Testis (tissue), 2 donors: ENCODE data around the gene CDH23.

ENCODE experiments used
- POLR2A ChIP-seq: fragments of 450-650 bp; IDR thresholded peaks from one replicate; pipeline ENCODE4 v1.6.1; 2017; ENCODE audit warnings: antibody characterized with exemption, mild to moderate bottlenecking, moderate library complexity
- TF ChIP-seq, protein P1 (sequence below), 3 experiments: fragments of 450-650 bp in 2 of 3; fragments of 200-600 bp in 1 of 3; sonication (generic) in 1 of 3; IDR thresholded peaks; one replicate each; pipeline ENCODE4 v1.5.1; 2016 to 2019; ENCODE audit warnings: antibody characterized with exemption in 3 of 3, mild to moderate bottlenecking in 2 of 3, moderate library complexity in 1 of 3

DNA sequence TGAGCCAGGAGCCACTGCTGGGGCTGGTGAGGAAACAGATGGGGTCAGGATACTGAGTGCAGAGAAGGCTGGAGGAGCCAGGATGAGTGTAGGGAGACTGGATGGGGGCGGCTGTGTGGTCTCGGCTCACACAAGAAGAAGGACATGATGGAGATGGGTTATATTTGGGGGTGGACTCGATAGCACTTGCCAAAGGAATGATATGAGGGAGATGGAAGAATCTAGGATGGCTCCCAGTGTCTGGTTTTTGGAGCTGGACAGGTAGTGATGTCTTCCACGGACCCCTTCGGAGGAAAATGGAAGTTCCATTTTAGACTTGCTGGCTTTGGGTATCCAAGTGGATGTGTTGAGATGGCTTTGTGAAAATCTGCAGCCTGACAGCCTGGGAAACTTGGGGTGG is 83.9 kb downstream of the CDH23 start:
- TF ChIP-seq, protein P1, sequence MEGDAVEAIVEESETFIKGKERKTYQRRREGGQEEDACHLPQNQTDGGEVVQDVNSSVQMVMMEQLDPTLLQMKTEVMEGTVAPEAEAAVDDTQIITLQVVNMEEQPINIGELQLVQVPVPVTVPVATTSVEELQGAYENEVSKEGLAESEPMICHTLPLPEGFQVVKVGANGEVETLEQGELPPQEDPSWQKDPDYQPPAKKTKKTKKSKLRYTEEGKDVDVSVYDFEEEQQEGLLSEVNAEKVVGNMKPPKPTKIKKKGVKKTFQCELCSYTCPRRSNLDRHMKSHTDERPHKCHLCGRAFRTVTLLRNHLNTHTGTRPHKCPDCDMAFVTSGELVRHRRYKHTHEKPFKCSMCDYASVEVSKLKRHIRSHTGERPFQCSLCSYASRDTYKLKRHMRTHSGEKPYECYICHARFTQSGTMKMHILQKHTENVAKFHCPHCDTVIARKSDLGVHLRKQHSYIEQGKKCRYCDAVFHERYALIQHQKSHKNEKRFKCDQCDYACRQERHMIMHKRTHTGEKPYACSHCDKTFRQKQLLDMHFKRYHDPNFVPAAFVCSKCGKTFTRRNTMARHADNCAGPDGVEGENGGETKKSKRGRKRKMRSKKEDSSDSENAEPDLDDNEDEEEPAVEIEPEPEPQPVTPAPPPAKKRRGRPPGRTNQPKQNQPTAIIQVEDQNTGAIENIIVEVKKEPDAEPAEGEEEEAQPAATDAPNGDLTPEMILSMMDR (IDR thresholded peaks at IDR 0.05): no peak
- TF ChIP-seq POLR2A: no peak
